ENCODE measurements around the gene CTNND1. TPM values are rescaled to one million over a fixed set of nuclear protein-coding genes. Genes with fewer than 3 reads are reported as not detected.
A peak's percentile ranks its signal among the peaks of the same experiment; 100 is the strongest.

Gene CTNND1
- total RNA-seq, 4 donors from 2014 or later: 230 to 308 (median 271) TPM

- WGBS, 2 donors: 39 to 43% methylated on average over 2 of the region's 2 CpGs
- H3K4me3 ChIP-seq: no peak overlapping the region
- TF ChIP-seq, protein P1, sequence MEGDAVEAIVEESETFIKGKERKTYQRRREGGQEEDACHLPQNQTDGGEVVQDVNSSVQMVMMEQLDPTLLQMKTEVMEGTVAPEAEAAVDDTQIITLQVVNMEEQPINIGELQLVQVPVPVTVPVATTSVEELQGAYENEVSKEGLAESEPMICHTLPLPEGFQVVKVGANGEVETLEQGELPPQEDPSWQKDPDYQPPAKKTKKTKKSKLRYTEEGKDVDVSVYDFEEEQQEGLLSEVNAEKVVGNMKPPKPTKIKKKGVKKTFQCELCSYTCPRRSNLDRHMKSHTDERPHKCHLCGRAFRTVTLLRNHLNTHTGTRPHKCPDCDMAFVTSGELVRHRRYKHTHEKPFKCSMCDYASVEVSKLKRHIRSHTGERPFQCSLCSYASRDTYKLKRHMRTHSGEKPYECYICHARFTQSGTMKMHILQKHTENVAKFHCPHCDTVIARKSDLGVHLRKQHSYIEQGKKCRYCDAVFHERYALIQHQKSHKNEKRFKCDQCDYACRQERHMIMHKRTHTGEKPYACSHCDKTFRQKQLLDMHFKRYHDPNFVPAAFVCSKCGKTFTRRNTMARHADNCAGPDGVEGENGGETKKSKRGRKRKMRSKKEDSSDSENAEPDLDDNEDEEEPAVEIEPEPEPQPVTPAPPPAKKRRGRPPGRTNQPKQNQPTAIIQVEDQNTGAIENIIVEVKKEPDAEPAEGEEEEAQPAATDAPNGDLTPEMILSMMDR (IDR thresholded peaks at IDR 0.05): no peak
- no peak for TF ChIP-seq POLR2A (IDR thresholded peaks at IDR 0.05)
- peaks cover 35 to 100% (median 74%) of the 10 kb centered on the region in 3 donors for H3K4me1 ChIP-seq
- H3K27me3 ChIP-seq: no peaks in the 10 kb centered on the region
- intact Hi-C loops (cut with DNase I): no loop called here
- no peak for DNase-seq
- H3K36me3 ChIP-seq: peaks cover 0 to 25% (median 0%) of the 10 kb centered on the region in 3 donors
- H3K27ac ChIP-seq: peak overlapping the region; percentile 19 to 92 (median 80)
- H3K9me3 ChIP-seq: no peaks in the 10 kb centered on the region
These were observed 23.5 kb downstream of the CTNND1 start for GRCh38 chr11:57785072-57785471.

DNA sequence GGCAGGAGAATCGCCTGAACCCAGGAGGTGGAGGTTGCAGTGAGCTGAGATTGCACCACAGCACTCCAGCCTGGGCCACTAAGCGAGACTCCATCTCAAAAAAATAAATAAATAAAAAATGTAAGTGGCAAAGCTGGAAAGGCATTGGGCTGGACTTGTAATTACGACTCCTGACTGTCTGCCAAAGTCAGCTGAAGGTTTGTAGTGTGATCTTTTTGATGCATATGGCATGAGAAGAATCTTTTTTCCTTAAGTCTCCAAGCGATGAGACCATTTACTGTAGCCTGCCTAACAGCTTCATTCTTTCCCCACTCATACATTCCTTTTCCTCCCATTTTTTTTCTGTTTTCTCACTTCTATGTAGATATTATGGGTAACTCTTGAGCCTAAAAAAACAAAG lies 24.8 kb downstream of the CTNND1 start:
- H3K27me3 ChIP-seq: no peaks in the 10 kb centered on the region
- DNase-seq: no peak
- TF ChIP-seq, protein P1 (IDR thresholded peaks at IDR 0.05): no peak
- no peak for TF ChIP-seq POLR2A (IDR thresholded peaks at IDR 0.05)
- peaks cover 43 to 100% (median 71%) of the 10 kb centered on the region in 3 donors for H3K4me1 ChIP-seq
- 52 to 65% methylated on average over 4 of the region's 4 CpGs for WGBS, 2 donors
- intact Hi-C loops (cut with DNase I): no loop called here
- H3K9me3 ChIP-seq: no peaks in the 10 kb centered on the region
- H3K36me3 ChIP-seq: peaks cover 0 to 31% (median 0%) of the 10 kb centered on the region in 3 donors
- no peak overlapping the region for H3K4me3 ChIP-seq
- H3K27ac ChIP-seq: peak overlapping the region; percentile 64 to 92 (median 80)

DNA sequence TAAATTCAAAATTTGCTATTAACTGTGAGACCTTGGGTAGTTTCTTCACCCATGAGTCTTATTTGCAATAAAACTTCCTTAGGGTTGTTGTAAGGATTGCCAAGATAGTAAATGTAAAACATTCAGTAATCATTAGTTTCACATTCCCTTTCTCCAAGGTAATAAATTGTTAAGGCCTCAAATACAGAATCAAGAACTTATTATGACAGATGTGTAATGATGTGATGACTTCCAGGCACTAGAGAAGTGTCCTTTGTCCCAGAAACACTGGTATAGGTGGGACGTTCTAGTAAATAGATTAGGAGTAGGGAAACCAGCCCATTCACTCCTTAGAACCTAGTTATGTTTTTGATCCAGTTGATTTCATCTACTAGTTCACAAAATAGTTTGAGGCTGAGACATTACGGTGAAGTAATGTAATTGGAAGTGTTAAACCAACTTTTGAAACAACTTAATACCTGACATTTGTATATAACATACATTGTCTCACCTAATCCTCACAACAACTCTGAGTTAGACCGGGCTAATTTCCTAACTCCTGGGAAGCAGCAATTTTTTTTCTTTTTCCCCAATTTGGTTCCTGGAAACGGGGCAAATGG lies 25.5 kb downstream of the CTNND1 start:
- H3K4me1 ChIP-seq: peaks cover 45 to 100% (median 71%) of the 10 kb centered on the region in 3 donors
- intact Hi-C loops (cut with DNase I): no loop called here
- peak overlapping the region; percentile 64 to 92 (median 80) for H3K27ac ChIP-seq
- DNase-seq: no peak
- H3K9me3 ChIP-seq: no peaks in the 10 kb centered on the region
- 33 to 52% methylated on average over 4 of the region's 4 CpGs for WGBS, 2 donors
- H3K36me3 ChIP-seq: peaks cover 0 to 38% (median 0%) of the 10 kb centered on the region in 3 donors
- H3K4me3 ChIP-seq: no peak overlapping the region
- no peaks in the 10 kb centered on the region for H3K27me3 ChIP-seq
- TF ChIP-seq POLR2A (IDR thresholded peaks at IDR 0.05): no peak
- TF ChIP-seq, protein P1 (IDR thresholded peaks at IDR 0.05): no peak

GRCh38 chr11:57787920-57788702 lies 26.5 kb downstream of the CTNND1 start:
- Histone ChIP-seq H3K4me3 (peak overlapping the region in 1 of 4 donors; percentile 9), H3K36me3 (peaks cover 0 to 36% (median 0%) of the 10 kb centered on the region in 3 donors), H3K27me3 (no peaks in the 10 kb centered on the region), H3K4me1 (peaks cover 50 to 100% (median 71%) of the 10 kb centered on the region in 3 donors), H3K27ac (peak overlapping the region; percentile 64 to 92 (median 80)), H3K9me3 (no peaks in the 10 kb centered on the region)
- 14 to 51% methylated on average over 4 to 6 of the region's 6 CpGs for WGBS, 2 donors
- DNase-seq: no peak
- TF ChIP-seq, protein P1 (IDR thresholded peaks at IDR 0.05): no peak
- no peak for TF ChIP-seq POLR2A (IDR thresholded peaks at IDR 0.05)
- intact Hi-C loops (cut with DNase I): no loop called here

DNA sequence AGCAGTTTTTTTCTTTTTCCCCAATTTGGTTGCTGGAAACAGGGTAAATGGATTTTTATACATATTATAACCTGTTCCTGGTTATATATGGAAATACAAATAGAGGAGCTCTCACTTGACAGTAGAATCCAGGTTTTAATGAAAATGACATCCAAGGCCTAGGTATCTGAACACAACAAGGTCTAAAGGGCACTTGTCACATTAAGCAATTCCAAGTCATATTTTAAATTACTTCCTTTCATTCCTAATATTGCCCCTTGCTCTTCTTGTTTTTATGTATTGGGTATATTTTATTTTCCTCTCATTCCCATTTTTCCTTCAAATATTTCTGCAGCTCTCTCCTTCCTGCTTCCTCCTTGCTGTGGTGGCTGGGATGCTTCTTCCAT lies 27.1 kb downstream of the CTNND1 start:
- Histone ChIP-seq H3K36me3 (peaks cover 0 to 34% (median 0%) of the 10 kb centered on the region in 3 donors), H3K9me3 (no peaks in the 10 kb centered on the region)

More for the DNA sequence above, 27.1 kb downstream of the CTNND1 start:
- Histone ChIP-seq H3K4me3 (no peak overlapping the region), H3K27ac (peak overlapping the region; percentile 2 to 92 (median 80)), H3K27me3 (no peaks in the 10 kb centered on the region), H3K4me1 (peaks cover 48 to 100% (median 73%) of the 10 kb centered on the region in 3 donors)
- intact Hi-C loops (cut with DNase I): no loop called here
- no peak for DNase-seq
- no peak for TF ChIP-seq POLR2A (IDR thresholded peaks at IDR 0.05)
- TF ChIP-seq, protein P1 (IDR thresholded peaks at IDR 0.05): no peak
